HepG2 (cell line): ENCODE results near the gene PRMT7. TPM values are rescaled to one million over a fixed set of nuclear protein-coding genes. Genes with fewer than 3 reads are reported as not detected.

ENCODE experiments used
- CHD2 ChIP-seq: IDR thresholded peaks from 2 replicates; pipeline ENCODE4 v1.6.1; 2011; ENCODE audit warnings: low read depth, low read length, improper control_type of control experiment
- CREB1 ChIP-seq, 2 experiments: fragments of 450-650 bp in 1 of 2; IDR thresholded peaks; 2 replicates each; pipeline ENCODE4 v1.6.1; 2016 to 2017; ENCODE audit warnings: control low read depth in 1 of 2, mild to moderate bottlenecking in 1 of 2, missing compliant biosample characterization in 1 of 2, missing genetic modification characterization in 1 of 2
- ELF1 ChIP-seq: sonication (generic); formaldehyde crosslinking; IDR thresholded peaks from 2 replicates; pipeline ENCODE4 v1.4.0; 2020; ENCODE audit warnings: missing genetic modification reagents
- HOXA7 ChIP-seq: sonication (generic); formaldehyde crosslinking; IDR thresholded peaks from 2 replicates; pipeline ENCODE4 v1.8.1; 2022; ENCODE audit warnings: mild to moderate bottlenecking, missing genetic modification reagents, moderate library complexity
- KDM2A ChIP-seq: sonication (generic); formaldehyde crosslinking; IDR thresholded peaks from 2 replicates; pipeline ENCODE4 v1.4.0; 2020; ENCODE audit warnings: low read depth, missing genetic modification reagents, borderline replicate concordance
- MTA1 ChIP-seq: sonication (generic); formaldehyde crosslinking; IDR thresholded peaks from 2 replicates; pipeline ENCODE4 v1.4.0; 2020; ENCODE audit warnings: missing genetic modification reagents, mild to moderate bottlenecking, borderline replicate concordance
- PBX3 ChIP-seq: sonication (generic); formaldehyde crosslinking; IDR thresholded peaks from 2 replicates; pipeline ENCODE4 v1.8.1; 2023; ENCODE audit warnings: missing genetic modification reagents, inconsistent platforms, borderline replicate concordance
- SAP130 ChIP-seq: IDR thresholded peaks from 2 replicates; pipeline ENCODE4 v1.6.1; 2016; ENCODE audit warnings: low read depth
- ZBTB42 ChIP-seq: sonication (generic); formaldehyde crosslinking; IDR thresholded peaks from 2 replicates; pipeline ENCODE4 v1.5.0; 2020; ENCODE audit warnings: mild to moderate bottlenecking, missing genetic modification reagents
- ZHX1 ChIP-seq: sonication (generic); formaldehyde crosslinking; IDR thresholded peaks from 2 replicates; pipeline ENCODE4 v1.8.1; 2022; ENCODE audit warnings: low read depth, mild to moderate bottlenecking, missing genetic modification reagents
- ZNF12 ChIP-seq: sonication (generic); formaldehyde crosslinking; IDR thresholded peaks from 2 replicates; pipeline ENCODE4 v1.5.0; 2020; ENCODE audit warnings: missing genetic modification reagents
- ZNF704 ChIP-seq: sonication (generic); formaldehyde crosslinking; IDR thresholded peaks from 2 replicates; pipeline ENCODE4 v1.8.1; 2023; ENCODE audit warnings: mild to moderate bottlenecking, inconsistent platforms, moderate library complexity, missing genetic modification reagents, borderline replicate concordance
- polyA plus RNA-seq, 8 experiments: library from polyadenylated mRNA; depleted of rRNA in 3 of 8; stranded (reverse) in 7 of 8; unstranded in 1 of 8; fragments of >200 nt; fragmentation: Illumina TruSeq in 4 of 8; extraction: Trizol in 4 of 8; gene quantifications; 2 replicates each; pipeline versions ENCODE4 v1.2.1 to v1.2.3, GENCODE V29; 2011 to 2016; ENCODE audit warnings: low read depth in 4 of 8, missing spikeins in 1 of 8, mixed read lengths in 1 of 8; ENCODE audit not compliant: insufficient read depth in 1 of 8
- total RNA-seq, 5 experiments: library from RNA; depleted of rRNA; stranded (reverse); fragments of >200 nt; fragmentation: Illumina TruSeq; extraction: Trizol; gene quantifications; 2 replicates each; pipeline ENCODE4 v1.2.3, GENCODE V29; 2016; ENCODE audit warnings: low read depth in 1 of 5
- TF ChIP-seq, protein P1 (sequence below): sonication (generic); formaldehyde crosslinking; IDR thresholded peaks from 2 replicates; pipeline ENCODE4 v1.8.0; 2023; ENCODE audit warnings: mild to moderate bottlenecking, missing genetic modification reagents
- TF ChIP-seq, protein P2 (sequence below): IDR thresholded peaks from 2 replicates; pipeline ENCODE4 v1.6.1; 2016; ENCODE audit warnings: missing compliant biosample characterization, missing genetic modification reagents, borderline replicate concordance
- TF ChIP-seq, protein P3 (sequence below): IDR thresholded peaks from 2 replicates; pipeline ENCODE4 v1.6.1; 2016

Gene PRMT7
- total and polyA plus RNA-seq, 2 of the 13 experiments (the other 11 are each of a cell fraction or from before 2014, with no cell fraction given): 47.5 to 55.0 TPM

GRCh38 chr16:68363658-68364521, 53.1 kb downstream of the PRMT7 start (continued):
- TF ChIP-seq, protein P1, sequence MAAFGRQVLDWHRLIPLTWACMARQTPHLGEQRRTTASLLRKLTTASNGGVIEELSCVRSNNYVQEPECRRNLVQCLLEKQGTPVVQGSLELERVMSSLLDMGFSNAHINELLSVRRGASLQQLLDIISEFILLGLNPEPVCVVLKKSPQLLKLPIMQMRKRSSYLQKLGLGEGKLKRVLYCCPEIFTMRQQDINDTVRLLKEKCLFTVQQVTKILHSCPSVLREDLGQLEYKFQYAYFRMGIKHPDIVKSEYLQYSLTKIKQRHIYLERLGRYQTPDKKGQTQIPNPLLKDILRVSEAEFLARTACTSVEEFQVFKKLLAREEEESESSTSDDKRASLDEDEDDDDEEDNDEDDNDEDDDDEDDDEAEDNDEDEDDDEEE: no peak
- TF ChIP-seq CREB1 (IDR thresholded peaks at IDR 0.05) (peak; percentile 73), CREB1 (CRISPR knock-in tag; IDR thresholded peaks at IDR 0.05) (no peak), ZNF704 (no peak), KDM2A (CRISPR knock-in tag) (peak; percentile 57), ZNF12 (CRISPR knock-in tag) (no peak), HOXA7 (CRISPR knock-in tag) (no peak), ELF1 (CRISPR knock-in tag) (no peak), SAP130 (peak; percentile 49; the same call in 1 of the 2 replicates), MTA1 (CRISPR knock-in tag) (0 out of 2 replicates have a peak, but pooled peaks have one; percentile 25), ZHX1 (CRISPR knock-in tag) (0 out of 2 replicates have a peak, but pooled peaks have one; percentile 8), PBX3 (CRISPR knock-in tag) (no peak), CHD2 (no peak), ZBTB42 (CRISPR knock-in tag) (no peak)
- TF ChIP-seq, protein P2, sequence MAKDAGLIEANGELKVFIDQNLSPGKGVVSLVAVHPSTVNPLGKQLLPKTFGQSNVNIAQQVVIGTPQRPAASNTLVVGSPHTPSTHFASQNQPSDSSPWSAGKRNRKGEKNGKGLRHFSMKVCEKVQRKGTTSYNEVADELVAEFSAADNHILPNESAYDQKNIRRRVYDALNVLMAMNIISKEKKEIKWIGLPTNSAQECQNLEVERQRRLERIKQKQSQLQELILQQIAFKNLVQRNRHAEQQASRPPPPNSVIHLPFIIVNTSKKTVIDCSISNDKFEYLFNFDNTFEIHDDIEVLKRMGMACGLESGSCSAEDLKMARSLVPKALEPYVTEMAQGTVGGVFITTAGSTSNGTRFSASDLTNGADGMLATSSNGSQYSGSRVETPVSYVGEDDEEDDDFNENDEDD (CRISPR knock-in tag): no peak
- TF ChIP-seq, protein P3, sequence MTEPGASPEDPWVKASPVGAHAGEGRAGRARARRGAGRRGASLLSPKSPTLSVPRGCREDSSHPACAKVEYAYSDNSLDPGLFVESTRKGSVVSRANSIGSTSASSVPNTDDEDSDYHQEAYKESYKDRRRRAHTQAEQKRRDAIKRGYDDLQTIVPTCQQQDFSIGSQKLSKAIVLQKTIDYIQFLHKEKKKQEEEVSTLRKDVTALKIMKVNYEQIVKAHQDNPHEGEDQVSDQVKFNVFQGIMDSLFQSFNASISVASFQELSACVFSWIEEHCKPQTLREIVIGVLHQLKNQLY (CRISPR knock-in tag): no peak
